H1 (cell line): Measurements from ENCODE around the gene PI4KA. TPM values are rescaled to one million over a fixed set of nuclear protein-coding genes. Genes with fewer than 3 reads are reported as not detected.

ENCODE experiments used
- CTCF ChIA-PET: fragments of 300-600 bp; sonication (Branson Sonifier 250); formaldehyde crosslinking; loops from one replicate; lab custom pipeline; 2021; ENCODE audit not compliant: partially characterized antibody; lab: Charles Lee
- POLR2A ChIA-PET: fragments of 300-600 bp; sonication (Branson Sonifier 250); formaldehyde crosslinking; loops from one replicate; lab custom pipeline; 2021; ENCODE audit warnings: inconsistent platforms; ENCODE audit not compliant: partially characterized antibody; lab: Charles Lee
- DNase-seq, 2 experiments: peaks; one replicate each; pipeline versions ENCODE4 v3.0.0 to v3.0.0-alpha.2; 2010 to 2022; ENCODE audit warnings: low spot score in 2 of 2, low read depth in 1 of 2, mixed read lengths in 1 of 2
- FAIRE-seq: peaks from 2 replicates; lab custom pipeline; 2011; peaks lifted over from hg19 to GRCh38; lab: Jason Lieb, UNC
- H2AFZ ChIP-seq: 2 replicates; pipeline ENCODE4 v1.8.1; 2012; ENCODE audit warnings: low read length, inconsistent platforms
- H2AK5ac ChIP-seq: 2 replicates; pipeline ENCODE4 v1.6.1; 2013; ENCODE audit warnings: low read depth, low read length
- H2BK120ac ChIP-seq: replicated peaks from 2 replicates; pipeline ENCODE3; 2013; ENCODE audit warnings: low read depth, low read length, inconsistent platforms
- H2BK12ac ChIP-seq: 2 replicates; pipeline ENCODE4 v1.6.1; 2013; ENCODE audit warnings: low read depth, low read length
- H2BK15ac ChIP-seq: 2 replicates; pipeline ENCODE4 v1.6.1; 2013; ENCODE audit warnings: low read length
- H2BK20ac ChIP-seq: 2 replicates; pipeline ENCODE4 v1.6.1; 2013; ENCODE audit warnings: low read length
- H2BK5ac ChIP-seq: 2 replicates; pipeline ENCODE4 v1.6.1; 2013; ENCODE audit warnings: low read depth, low read length
- H3K14ac ChIP-seq: 2 replicates; pipeline ENCODE4 v1.6.1; 2013; ENCODE audit warnings: inconsistent platforms; ENCODE audit not compliant: insufficient read length
- H3K18ac ChIP-seq: 2 replicates; pipeline ENCODE4 v1.6.1; 2013; ENCODE audit warnings: low read length; ENCODE audit errors: extremely low read depth
- H3K23ac ChIP-seq: 2 replicates; pipeline ENCODE4 v1.6.1; 2013; ENCODE audit warnings: inconsistent platforms; ENCODE audit not compliant: insufficient read length
- H3K23me2 ChIP-seq: 2 replicates; pipeline ENCODE4 v1.6.1; 2013; ENCODE audit warnings: low read depth, low read length
- H3K27ac ChIP-seq: 2 replicates; pipeline ENCODE4 v1.6.1; 2011; ENCODE audit warnings: low read depth, low read length, inconsistent platforms
- H3K27me3 ChIP-seq, 4 experiments: replicated peaks in 1 of 4; 1 replicate in 1 of 4; 2 replicates in 3 of 4; pipeline versions ENCODE4 v1.6.1 to v1.8.1; 2011 to 2013; ENCODE audit warnings: low read length in 3 of 4, mild to moderate bottlenecking in 3 of 4, inconsistent platforms in 2 of 4, mixed read lengths in 2 of 4, moderate library complexity in 1 of 4; ENCODE audit not compliant: control insufficient read depth in 3 of 4, insufficient read depth in 3 of 4; ENCODE audit errors: extremely low read depth in 1 of 4
- H3K36me3 ChIP-seq, 4 experiments: 2 replicates each; pipeline versions ENCODE4 v1.6.1 to v1.8.1; 2011 to 2013; ENCODE audit warnings: mild to moderate bottlenecking in 4 of 4, low read length in 3 of 4, moderate library complexity in 2 of 4, control low read depth in 1 of 4, inconsistent platforms in 1 of 4; ENCODE audit not compliant: insufficient read depth in 4 of 4, control insufficient read depth in 2 of 4
- H3K4ac ChIP-seq: replicated peaks from 2 replicates; pipeline ENCODE3; 2013; ENCODE audit warnings: low read length, low read depth, mixed read lengths, inconsistent platforms; ENCODE audit not compliant: insufficient read length
- H3K4me1 ChIP-seq, 4 experiments: replicated peaks in 1 of 4; 1 replicate in 1 of 4; 2 replicates in 3 of 4; pipeline versions ENCODE4 v1.6.1 to v1.8.1; 2011 to 2013; ENCODE audit warnings: low read length in 3 of 4, inconsistent platforms in 2 of 4, mixed read lengths in 1 of 4; ENCODE audit not compliant: insufficient read depth in 4 of 4, control insufficient read depth in 3 of 4
- H3K4me2 ChIP-seq, 2 experiments: 2 replicates each; pipeline versions ENCODE4 v1.6.1 to v1.8.1; 2011 to 2013; ENCODE audit warnings: low read depth in 2 of 2, low read length in 2 of 2, control low read depth in 1 of 2, inconsistent platforms in 1 of 2, mild to moderate bottlenecking in 1 of 2; ENCODE audit not compliant: insufficient read depth in 1 of 2
- H3K4me3 ChIP-seq, 4 experiments: fragments of 200-600, 300-600 bp in 1 of 4; sonication (generic), shearing (Covaris generic), sonication (Bioruptor Twin) in 1 of 4; 2 replicates each; pipeline versions ENCODE4 v1.5.1 to v1.8.1; 2011 to 2016; ENCODE audit warnings: low read length in 4 of 4, low read depth in 3 of 4, control low read depth in 2 of 4, inconsistent platforms in 2 of 4, mild to moderate bottlenecking in 2 of 4, mixed read lengths in 1 of 4, moderate library complexity in 1 of 4; ENCODE audit not compliant: insufficient read depth in 2 of 4; ENCODE audit errors: extremely low read depth in 1 of 4
- H3K56ac ChIP-seq: replicated peaks from 2 replicates; pipeline ENCODE3; 2013; ENCODE audit warnings: low read depth, mild to moderate bottlenecking, mixed read lengths, low read length, inconsistent platforms; ENCODE audit not compliant: insufficient read length
- H3K79me1 ChIP-seq: 2 replicates; pipeline ENCODE4 v1.6.1; 2013; ENCODE audit warnings: low read depth, low read length, control low read depth
- H3K79me2 ChIP-seq, 2 experiments: 2 replicates each; pipeline versions ENCODE4 v1.6.1 to v1.8.1; 2012 to 2013; ENCODE audit warnings: low read length in 2 of 2, mild to moderate bottlenecking in 2 of 2, inconsistent platforms in 1 of 2; ENCODE audit not compliant: insufficient read depth in 2 of 2, control insufficient read depth in 1 of 2
- H3K9ac ChIP-seq, 4 experiments: replicated peaks in 1 of 4; 1 replicate in 1 of 4; 2 replicates in 3 of 4; pipeline versions ENCODE4 v1.6.1 to v1.8.1; 2011 to 2013; ENCODE audit warnings: low read depth in 3 of 4, low read length in 3 of 4, control low read depth in 2 of 4, mild to moderate bottlenecking in 2 of 4, moderate library complexity in 2 of 4, inconsistent platforms in 1 of 4; ENCODE audit errors: extremely low read depth in 1 of 4
- H3K9me3 ChIP-seq, 2 experiments: 2 replicates each; pipeline versions ENCODE4 v1.6.1 to v1.8.1; 2012 to 2013; ENCODE audit warnings: mild to moderate bottlenecking in 2 of 2, moderate library complexity in 2 of 2, control low read depth in 1 of 2, inconsistent platforms in 1 of 2, low read depth in 1 of 2, low read length in 1 of 2, mixed read lengths in 1 of 2; ENCODE audit not compliant: insufficient read depth in 2 of 2
- H4K20me1 ChIP-seq, 2 experiments: replicated peaks in 1 of 2; 2 replicates each; pipeline versions ENCODE3 to v1.8.1; 2011 to 2013; ENCODE audit warnings: inconsistent platforms in 2 of 2, low read length in 2 of 2, mild to moderate bottlenecking in 1 of 2; ENCODE audit not compliant: insufficient read depth in 2 of 2, control insufficient read depth in 1 of 2
- H4K5ac ChIP-seq: 2 replicates; pipeline ENCODE4 v1.6.1; 2013; ENCODE audit warnings: low read length, low read depth, mixed read lengths, inconsistent platforms; ENCODE audit not compliant: insufficient read length
- H4K8ac ChIP-seq: 2 replicates; pipeline ENCODE4 v1.8.0; 2013; ENCODE audit warnings: mild to moderate bottlenecking, moderate library complexity, low read length, inconsistent platforms; ENCODE audit not compliant: insufficient read depth; ENCODE audit errors: extremely low read depth
- H4K91ac ChIP-seq: replicated peaks from 2 replicates; pipeline ENCODE3; 2013; ENCODE audit warnings: low read length, mixed read lengths, inconsistent platforms; ENCODE audit not compliant: insufficient read length
- BACH1 ChIP-seq: IDR thresholded peaks from 2 replicates; pipeline ENCODE4 v1.6.1; 2012; ENCODE audit warnings: low read length, improper control_type of control experiment
- CREB1 ChIP-seq: IDR thresholded peaks from 2 replicates; pipeline ENCODE4 v1.6.1; 2012; ENCODE audit warnings: inconsistent platforms
- GABPA ChIP-seq: IDR thresholded peaks from 2 replicates; pipeline ENCODE4 v1.6.1; 2011; ENCODE audit warnings: mild to moderate bottlenecking, low read length, moderate library complexity, borderline replicate concordance; ENCODE audit not compliant: insufficient read depth
- GTF2F1 ChIP-seq: IDR thresholded peaks from 2 replicates; pipeline ENCODE4 v1.6.1; 2012; ENCODE audit warnings: low read depth, low read length, improper control_type of control experiment, borderline replicate concordance
- HDAC2 ChIP-seq, 2 experiments: fragments of 300-600 bp in 1 of 2; sonication (generic) in 1 of 2; IDR thresholded peaks; 2 replicates each; pipeline ENCODE4 v1.6.1; 2011 to 2012; ENCODE audit warnings: low read depth in 2 of 2, low read length in 2 of 2, mild to moderate bottlenecking in 2 of 2, moderate library complexity in 2 of 2, borderline replicate concordance in 1 of 2, inconsistent platforms in 1 of 2
- MAFK ChIP-seq: IDR thresholded peaks from 2 replicates; pipeline ENCODE4 v1.6.1; 2012; ENCODE audit warnings: low read depth, mild to moderate bottlenecking, improper control_type of control experiment, low read length
- RBBP5 ChIP-seq: IDR thresholded peaks from 2 replicates; pipeline ENCODE4 v1.7.1; 2012; ENCODE audit warnings: low read depth, mild to moderate bottlenecking, inconsistent platforms, low read length, moderate library complexity, borderline replicate concordance
- SIN3A ChIP-seq, 2 experiments: IDR thresholded peaks in 1 of 2; conservative IDR thresholded peaks in 1 of 2; 2 replicates each; pipeline ENCODE4 v1.6.1; 2011 to 2012; ENCODE audit warnings: low read length in 2 of 2, improper control_type of control experiment in 1 of 2, low read depth in 1 of 2, mild to moderate bottlenecking in 1 of 2
- TAF1 ChIP-seq: IDR thresholded peaks from 2 replicates; pipeline ENCODE4 v1.6.1; 2011; ENCODE audit warnings: mild to moderate bottlenecking, low read depth, low read length
- TEAD4 ChIP-seq: IDR thresholded peaks from 2 replicates; pipeline ENCODE4 v1.6.1; 2012; ENCODE audit warnings: low read depth, low read length, inconsistent platforms, mixed read lengths
- WGBS, 2 experiments: shearing (Covaris generic) in 1 of 2; methylation state at CpG; one replicate each; pipeline versions ENCODE4 v1.1.6 to v1.1.7; 2013 to 2015; ENCODE audit warnings: low lambda C conversion rate in 2 of 2, mixed read lengths in 2 of 2, inconsistent platforms in 1 of 2, low coverage in 1 of 2, missing lambda C conversion rate in 1 of 2; ENCODE audit not compliant: insufficient replicate concordance in 2 of 2, insufficient coverage in 1 of 2, insufficient read length in 1 of 2; ENCODE audit errors: extremely low coverage in 1 of 2, missing lambda C conversion rate in 1 of 2; 5-methylcytosine and 5-hydroxymethylcytosine counted together
- polyA plus RNA-seq, 7 experiments: library from polyadenylated mRNA; depleted of rRNA in 3 of 7; stranded (reverse) in 5 of 7; unstranded in 2 of 7; fragments of >200 nt in 5 of 7; fragments of 200-250 nt in 2 of 7; gene quantifications; 1 replicate in 5 of 7; 2 replicates in 1 of 7; 4 replicates in 1 of 7; pipeline versions ENCODE4 v1.2.1 to v1.2.3, GENCODE V29; 2011 to 2013; ENCODE audit warnings: missing spikeins in 2 of 7, mixed read lengths in 2 of 7
- total RNA-seq: library from RNA; stranded (reverse); fragmentation: NEBNext Ultra II Directional; extraction: Animal tissue kit (Norgen Biotek cat#: 25700); gene quantifications from 2 replicates; pipeline ENCODE4 v1.2.1, GENCODE V29; 2021

Gene PI4KA
- total and polyA plus RNA-seq, 2 of the 8 experiments (the other 6 are each of a cell fraction or from before 2014, with no cell fraction given) = 22.5 to 37.7 TPM

DNA sequence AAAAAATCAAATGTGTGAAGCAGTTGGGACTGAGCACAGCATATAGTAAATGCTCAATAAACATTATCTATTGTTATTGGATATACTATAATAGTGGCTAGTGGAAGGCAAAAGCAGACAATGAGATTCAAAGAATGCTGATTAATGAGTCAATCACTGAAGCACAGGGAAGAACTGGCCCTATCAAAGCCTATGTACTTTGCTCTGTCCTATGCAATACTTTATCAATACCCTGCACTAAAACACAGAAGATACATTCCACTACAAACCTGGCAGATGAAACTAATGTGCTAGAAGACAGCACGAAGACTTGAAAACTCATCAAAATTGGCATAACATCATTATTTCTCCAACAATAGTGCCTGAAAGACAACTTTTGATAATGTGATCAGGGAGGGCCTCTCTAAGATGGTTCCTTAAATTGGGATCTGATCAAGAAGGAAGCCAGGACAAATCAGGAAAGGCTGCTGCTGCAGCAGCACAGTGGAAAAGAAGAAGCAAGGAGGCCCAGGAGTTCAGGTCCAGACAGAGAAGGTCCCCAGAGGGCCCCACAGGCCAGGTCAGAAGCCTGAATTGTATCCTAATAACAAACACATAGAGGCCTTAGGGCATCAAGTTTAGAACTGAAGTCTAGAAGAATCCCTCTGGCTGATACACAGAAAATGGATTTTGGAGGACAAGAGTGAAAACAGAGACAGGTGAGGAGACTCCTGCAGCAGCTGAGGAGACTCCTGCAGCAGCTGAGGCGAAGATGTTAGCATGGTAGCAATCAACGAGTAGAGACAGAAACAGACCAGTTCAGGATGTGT lies 18.6 kb downstream of the PI4KA start:
- FAIRE-seq = no peak
- no peak for TF ChIP-seq BACH1
- TF ChIP-seq CREB1 = no peak
- TF ChIP-seq GTF2F1 = no peak
- no peak for TF ChIP-seq TAF1
- TF ChIP-seq HDAC2 (IDR thresholded peaks at IDR 0.05; ENCODE audit: borderline replicate concordance in 1 of 2, low read depth in 2 of 2, low read length in 2 of 2) = no peak
- no peak for TF ChIP-seq GABPA
- no peak for TF ChIP-seq TEAD4
- TF ChIP-seq MAFK = no peak
- TF ChIP-seq RBBP5 = no peak
- no peak for TF ChIP-seq SIN3A (conservative IDR thresholded peaks at IDR 0.05 in 1 of 2, IDR thresholded peaks at IDR 0.05 in 1 of 2; ENCODE audit: low read depth in 1 of 2, low read length in 2 of 2)
- Histone ChIP-seq H4K20me1 (peaks cover 0 to 1% of the 10 kb centered on the region in 2 experiments), H4K5ac (no peak overlapping the region), H3K79me2 (peaks cover 0 to 5% of the 10 kb centered on the region in 2 experiments; a peak in 1 of 4 replicates), H3K27me3 (no peaks in the 10 kb centered on the region), H2AFZ (no peak overlapping the region), H3K23ac (no peak overlapping the region), H2BK120ac (peak overlapping the region; percentile 89), H3K4me1 (peaks cover 1 to 8% (median 6%) of the 10 kb centered on the region in 4 experiments; a peak in 3 of 7 replicates), H3K56ac (no peak overlapping the region), H4K91ac (peak overlapping the region; percentile 40), H3K18ac (no peak overlapping the region), H2BK15ac (no peak overlapping the region), H2BK20ac (no peak overlapping the region; the same call in 1 of the 2 replicates), H2BK12ac (no peak overlapping the region), H3K9ac (no peak overlapping the region), H3K14ac (no peak overlapping the region), H3K9me3 (no peaks in the 10 kb centered on the region), H3K23me2 (no peaks in the 10 kb centered on the region), H2BK5ac (no peak overlapping the region), H3K36me3 (no peaks in the 10 kb centered on the region), H3K4me2 (no peak overlapping the region; a peak in 1 of 4 replicates), H3K4ac (no peak overlapping the region), H3K27ac (no peak overlapping the region), H4K8ac (no peak overlapping the region), H3K79me1 (peaks cover 3% of the 10 kb centered on the region; the same call in 1 of the 2 replicates), H3K4me3 (no peak overlapping the region), H2AK5ac (no peak overlapping the region)
- ChIA-PET POLR2A (no interaction called here), CTCF (interaction anchor here (1.3 kb wide), 1 partner anchor 46 kb away, joined by 3 read pairs; no protein-coding TSS in a partner anchor)
- 91% methylated on average over 3 of the region's 3 CpGs; no CpG with 5 or more reads in 1 of the 2 experiments for WGBS, 2 experiments
- DNase-seq = no peak
